ENCODE measurements around the gene RNF207.

GRCh38 chr1:6158181-6158580, 47.7 kb upstream of the RNF207 start:
- no peak for TF ChIP-seq POLR2AphosphoS5 (IDR thresholded peaks at IDR 0.05; ENCODE audit: borderline replicate concordance, low read depth, low read length)
- no peak for TF ChIP-seq EZH2 (IDR thresholded peaks at IDR 0.05)
- no peak for TF ChIP-seq FOXP2 (optimal IDR thresholded peaks at IDR 0.05; ENCODE audit: control extremely low read depth, extremely low read length, insufficient read depth)
